GM18868 (cell line): ENCODE results near the gene CDKN1B.

Experiments used
- ATAC-seq: cut with Tn5 transposase; IDR thresholded peaks from one replicate; pipeline ENCODE4 v1.9.1; 2021; ENCODE audit warnings: mild to moderate bottlenecking, moderate library complexity; ENCODE audit not compliant: unreplicated experiment

The CDKN1B gene

GRCh38 chr12:12716793-12717585 is at the start of gene CDKN1B:
TSS of gene CDKN1B (plus strand) at chr12:12717368. CDS start at chr12:12717840, 472 bp downstream.
- peak; percentile 47 for ATAC-seq

- ATAC-seq = no peak
Observed at GRCh38 chr12:12668005-12668404, 49.2 kb upstream of the CDKN1B start.

GRCh38 chr12:12669020-12669419 is 48.1 kb upstream of the CDKN1B start:
- ATAC-seq = no peak

GRCh38 chr12:12671850-12672660 is 45.1 kb upstream of the CDKN1B start:
- no peak for ATAC-seq

- peak; percentile 94 for ATAC-seq
Observed at GRCh38 chr12:12673296-12673695, 43.9 kb upstream of the CDKN1B start.

- ATAC-seq = no peak
Observed at GRCh38 chr12:12676605-12677004, 40.6 kb upstream of the CDKN1B start.

GRCh38 chr12:12681061-12681765 is 36.0 kb upstream of the CDKN1B start:
- no peak for ATAC-seq

- no peak for ATAC-seq
Observed at GRCh38 chr12:12682284-12682683, 34.9 kb upstream of the CDKN1B start.

GRCh38 chr12:12683136-12683697 is 34.0 kb upstream of the CDKN1B start:
- ATAC-seq = no peak

- ATAC-seq = no peak
Observed at GRCh38 chr12:12683725-12684124, 33.4 kb upstream of the CDKN1B start.

GRCh38 chr12:12684375-12685106 is 32.6 kb upstream of the CDKN1B start:
- no peak for ATAC-seq

GRCh38 chr12:12685305-12685704 is 31.9 kb upstream of the CDKN1B start:
- ATAC-seq = no peak

GRCh38 chr12:12686472-12686871 is 30.7 kb upstream of the CDKN1B start:
- no peak for ATAC-seq

GRCh38 chr12:12686925-12687324 is 30.2 kb upstream of the CDKN1B start:
- ATAC-seq = no peak

GRCh38 chr12:12689647-12690300 is 27.4 kb upstream of the CDKN1B start:
- peak; percentile 68 for ATAC-seq

- ATAC-seq = no peak
Observed at GRCh38 chr12:12691549-12691948, 25.6 kb upstream of the CDKN1B start.

GRCh38 chr12:12693111-12693671 is 24.0 kb upstream of the CDKN1B start:
- no peak for ATAC-seq

- peak; percentile 58 for ATAC-seq
Observed at GRCh38 chr12:12696562-12697383, 20.4 kb upstream of the CDKN1B start.

GRCh38 chr12:12699345-12699744 is 17.8 kb upstream of the CDKN1B start:
- ATAC-seq = no peak
